Measurements from ENCODE around the gene FAM240A.

FAM240A gene

DNA sequence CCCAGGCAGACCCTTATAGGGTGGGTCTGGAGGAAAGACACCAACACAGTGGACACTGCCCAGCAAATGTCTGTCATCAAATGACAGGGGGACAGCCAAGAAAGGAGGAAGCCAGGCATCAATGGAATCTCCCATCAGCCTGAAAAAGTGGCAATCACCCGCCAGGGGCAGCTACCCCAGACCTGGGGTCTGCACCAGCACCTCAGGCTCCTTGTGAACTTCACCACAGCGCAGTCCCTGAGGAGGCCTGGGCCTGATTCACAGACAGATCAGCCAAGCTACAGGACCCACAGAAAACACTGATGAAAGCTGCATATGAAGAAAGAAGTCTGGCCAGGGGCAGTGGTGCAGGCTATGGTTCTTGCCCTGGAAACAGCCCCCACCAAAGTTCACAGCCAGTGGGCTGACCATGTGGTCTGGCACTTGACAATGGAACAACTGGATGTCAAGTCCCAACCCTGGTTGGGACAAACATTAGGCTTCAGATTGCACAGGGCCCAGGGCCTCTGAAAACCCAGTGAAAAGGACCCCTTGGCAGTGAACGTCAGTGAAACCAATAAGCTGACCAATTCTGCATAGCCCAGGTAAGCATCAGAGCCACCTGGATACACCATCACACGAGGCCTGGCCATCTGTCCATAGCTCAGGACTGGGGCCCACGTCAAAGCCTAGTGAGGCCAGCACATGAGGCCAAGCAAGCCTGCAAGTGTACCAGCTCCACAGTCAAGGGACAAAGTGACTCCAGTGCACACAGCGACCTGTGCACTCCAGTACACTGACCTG, 52.1 kb downstream of the FAM240A start:
- DNase-seq, result no peak

DNA sequence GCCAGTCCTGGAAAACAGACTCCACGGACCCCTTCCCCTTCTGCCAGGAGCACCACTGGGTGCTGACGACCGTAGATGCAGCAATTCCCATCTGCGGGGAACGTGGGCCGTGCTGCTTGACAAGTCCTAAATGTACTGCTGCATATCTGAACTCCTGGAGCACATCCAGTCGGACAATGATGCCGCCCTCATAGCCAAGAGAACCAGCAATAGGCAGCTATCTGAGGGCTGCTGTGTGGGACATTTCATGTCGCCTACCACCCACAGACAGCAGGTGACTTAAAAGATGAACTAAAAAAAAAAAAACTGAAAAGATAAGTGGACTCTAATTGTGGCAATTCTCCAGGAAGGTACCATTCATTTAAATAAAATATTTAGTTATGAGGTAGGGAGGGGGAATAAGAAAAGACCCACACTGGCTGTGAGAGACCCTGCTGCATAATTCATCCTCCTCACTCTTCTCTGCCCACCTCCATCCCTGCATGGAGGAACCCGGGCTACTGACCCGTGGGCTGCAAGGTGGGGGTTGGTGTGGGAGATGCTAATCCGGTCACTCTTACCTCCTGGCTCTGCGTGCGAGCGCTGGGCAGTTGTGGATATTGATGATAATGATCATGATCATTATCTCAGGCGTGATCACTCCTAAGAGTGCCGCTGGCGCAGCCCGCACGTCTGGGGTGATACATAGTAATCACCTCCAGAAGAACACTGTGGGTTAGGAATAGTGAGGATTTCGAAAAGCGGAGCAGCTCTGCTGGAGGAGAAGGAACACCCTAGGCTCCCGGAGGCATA, 52.8 kb downstream of the FAM240A start:
- DNase-seq, result no peak

DNA sequence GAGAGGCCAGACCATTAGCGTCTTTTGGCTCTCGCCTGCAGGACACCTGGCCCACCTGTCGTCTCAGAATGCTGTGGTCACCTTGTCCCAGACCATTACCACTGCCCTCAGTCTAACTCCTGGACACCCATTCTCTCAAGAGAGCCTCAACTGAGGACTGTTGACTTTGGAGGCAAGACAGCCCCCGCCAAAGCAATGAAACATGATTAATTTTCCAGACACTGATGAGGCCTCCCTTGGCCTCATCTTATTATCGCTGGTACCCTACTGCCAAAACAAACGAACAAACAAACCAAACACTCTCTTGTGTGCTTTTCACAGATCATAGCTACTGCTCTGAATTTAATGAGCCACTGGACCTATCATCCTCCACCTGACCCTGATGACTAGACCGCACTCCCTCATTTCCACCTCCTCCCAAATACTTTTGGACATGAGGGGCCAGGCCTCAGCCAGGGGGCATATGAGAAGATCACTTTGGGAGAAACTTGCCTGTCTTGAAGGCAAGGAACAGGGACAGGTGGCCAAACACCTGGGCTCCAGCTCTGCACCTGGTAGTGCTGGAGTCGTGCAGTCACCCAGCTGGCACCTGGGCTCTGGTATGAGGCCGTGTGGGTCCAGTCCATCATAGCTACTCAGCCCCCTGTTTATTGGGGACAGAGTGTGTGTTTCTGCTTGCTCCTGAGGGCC, 53.6 kb downstream of the FAM240A start:
- no peak for DNase-seq

DNA sequence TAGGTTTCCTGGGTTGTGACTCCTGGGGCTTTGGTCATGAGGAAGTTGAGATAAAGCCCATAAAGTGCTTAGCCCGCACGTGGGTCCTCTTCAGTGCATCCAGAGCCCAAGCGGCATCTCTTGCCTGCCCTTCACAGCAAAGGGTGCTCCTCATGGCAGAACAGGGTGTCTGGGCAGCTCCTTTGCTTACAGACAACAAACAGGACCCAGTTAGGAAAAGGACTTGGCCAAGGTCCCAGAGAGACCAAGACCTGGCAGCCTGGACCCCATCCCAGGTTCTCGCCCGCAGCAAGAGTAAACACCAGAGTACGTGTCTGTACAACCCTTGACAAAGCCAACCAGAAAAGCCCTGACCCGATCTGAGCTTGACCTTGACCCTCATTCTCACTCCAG, 54.1 kb downstream of the FAM240A start:
- no peak for DNase-seq

DNA sequence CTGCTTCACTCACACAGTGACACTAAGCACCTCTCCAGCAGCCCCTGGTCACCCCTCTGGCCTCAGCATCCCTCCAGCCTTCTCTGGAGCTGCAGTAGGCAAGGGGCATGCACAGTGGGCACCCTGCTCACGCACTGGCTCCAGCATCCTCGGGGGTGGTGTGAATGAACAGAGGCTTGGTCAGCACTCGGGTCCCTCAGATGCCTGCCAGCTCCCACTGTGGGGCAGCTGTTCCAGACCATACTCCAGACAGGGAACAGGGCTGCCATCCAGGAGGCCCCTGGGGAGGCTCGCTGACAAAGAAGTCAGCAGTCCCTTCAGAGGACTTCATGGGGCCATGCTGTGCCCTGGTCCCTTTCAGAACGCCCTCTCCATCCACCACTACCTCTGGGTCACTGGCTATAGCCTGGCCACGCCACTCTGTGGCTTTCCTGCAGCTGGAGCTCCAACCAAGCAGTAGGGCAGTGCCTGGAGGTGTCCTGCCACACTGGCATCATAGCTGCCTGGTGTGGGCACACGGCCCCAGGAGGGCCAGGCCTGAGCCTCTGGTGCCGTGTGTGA, 54.8 kb downstream of the FAM240A start:
- no peak for DNase-seq

DNA sequence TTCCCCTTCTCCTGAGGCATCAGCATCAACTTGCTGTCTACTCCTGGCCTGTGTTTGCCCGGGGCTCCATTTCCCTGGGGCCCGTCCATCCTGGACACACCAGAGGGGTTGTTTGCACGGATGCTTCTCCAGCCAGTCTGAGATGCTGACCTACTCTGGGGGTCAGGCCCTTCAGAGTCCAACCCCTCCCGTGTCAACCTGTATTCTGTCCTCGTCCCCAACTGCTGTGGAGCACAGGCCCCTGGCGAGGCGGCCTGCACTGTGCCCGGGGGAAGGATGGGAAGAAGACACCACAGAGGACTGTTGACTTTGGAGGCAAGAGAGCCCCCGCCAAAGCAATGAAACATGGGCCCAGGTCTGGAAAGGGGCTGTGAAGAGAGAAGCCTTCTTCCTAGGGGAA, 55.3 kb downstream of the FAM240A start:
- DNase-seq, result no peak

DNA sequence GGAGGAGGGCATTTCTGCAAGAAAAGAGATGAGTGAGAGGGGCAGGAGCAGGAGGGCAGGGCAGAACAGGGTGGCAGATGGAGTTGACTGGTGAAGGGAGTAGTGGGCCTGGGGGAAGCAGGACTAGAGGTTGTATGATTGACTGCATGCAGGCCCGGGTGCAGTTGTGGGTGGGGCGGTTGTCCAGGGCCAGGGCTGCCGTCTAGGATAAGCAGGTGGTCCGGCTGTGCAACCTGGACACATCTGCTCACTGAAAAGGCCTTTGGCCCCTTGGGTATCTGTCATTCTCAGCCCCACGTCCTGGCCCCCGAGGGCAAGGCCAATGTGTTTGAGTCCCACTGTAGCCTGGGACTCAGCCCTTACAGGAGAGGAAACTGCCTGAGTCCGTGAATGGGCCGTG, 55.8 kb downstream of the FAM240A start:
- DNase-seq, result no peak

DNA sequence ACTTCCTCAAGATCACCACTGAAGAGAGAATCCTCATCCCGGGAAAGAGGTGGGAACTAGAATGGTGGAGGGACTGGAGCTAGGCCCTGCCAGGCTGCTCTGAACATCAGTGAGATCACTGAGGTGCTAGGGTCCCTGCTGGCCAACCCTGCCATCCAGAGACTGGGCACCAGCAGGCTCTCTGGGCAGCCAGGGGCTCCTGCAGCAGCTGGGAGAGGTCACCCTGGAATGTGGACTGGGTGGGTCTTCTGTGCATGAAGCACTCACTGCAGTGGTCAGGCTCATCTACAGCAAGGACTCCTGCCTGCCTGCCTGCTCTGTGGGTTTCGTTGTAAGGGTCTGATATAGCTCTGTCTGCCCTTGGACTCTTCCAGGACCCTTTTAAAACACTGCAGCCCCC, 56.3 kb downstream of the FAM240A start:
- no peak for DNase-seq

DNA sequence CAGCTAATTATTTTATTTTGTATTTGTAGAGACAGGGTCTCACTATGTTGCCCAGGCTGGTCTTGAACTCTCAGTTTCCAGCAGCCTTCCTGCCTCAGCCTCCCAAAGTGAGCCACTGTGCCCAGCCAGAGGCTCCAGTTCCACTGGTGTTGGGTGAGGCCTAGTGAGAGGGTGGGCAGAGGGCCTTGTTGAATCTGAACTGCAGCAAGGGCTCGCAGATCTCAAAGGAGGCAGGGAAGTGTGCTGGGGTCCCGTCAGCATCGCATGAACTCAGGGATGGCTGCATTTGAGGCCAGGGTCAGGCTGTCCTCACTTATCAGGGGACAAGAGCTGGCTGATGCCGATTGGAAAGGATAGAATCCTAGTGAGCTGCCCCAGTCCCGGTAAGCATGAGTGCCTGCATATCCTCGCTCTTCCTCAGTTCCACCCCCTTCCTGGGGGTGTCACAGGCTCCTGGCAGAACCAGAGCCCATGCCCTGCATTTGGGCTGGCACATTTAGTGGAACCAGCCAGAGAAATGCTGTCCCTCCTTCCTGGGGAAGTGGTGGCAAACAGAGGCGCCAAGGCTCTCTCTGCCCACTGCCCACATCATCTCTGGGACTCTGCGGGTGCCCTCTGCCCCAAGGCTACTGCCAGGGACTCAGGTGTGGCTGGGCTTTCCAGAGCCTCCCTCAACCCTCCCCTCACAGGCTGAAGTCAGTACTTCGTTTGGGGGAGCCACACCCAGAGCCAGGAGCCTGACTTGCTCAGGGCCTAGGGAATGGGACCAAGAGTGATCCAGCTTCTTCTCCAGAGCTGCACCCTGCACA, 57.1 kb downstream of the FAM240A start:
- DNase-seq, result no peak

DNA sequence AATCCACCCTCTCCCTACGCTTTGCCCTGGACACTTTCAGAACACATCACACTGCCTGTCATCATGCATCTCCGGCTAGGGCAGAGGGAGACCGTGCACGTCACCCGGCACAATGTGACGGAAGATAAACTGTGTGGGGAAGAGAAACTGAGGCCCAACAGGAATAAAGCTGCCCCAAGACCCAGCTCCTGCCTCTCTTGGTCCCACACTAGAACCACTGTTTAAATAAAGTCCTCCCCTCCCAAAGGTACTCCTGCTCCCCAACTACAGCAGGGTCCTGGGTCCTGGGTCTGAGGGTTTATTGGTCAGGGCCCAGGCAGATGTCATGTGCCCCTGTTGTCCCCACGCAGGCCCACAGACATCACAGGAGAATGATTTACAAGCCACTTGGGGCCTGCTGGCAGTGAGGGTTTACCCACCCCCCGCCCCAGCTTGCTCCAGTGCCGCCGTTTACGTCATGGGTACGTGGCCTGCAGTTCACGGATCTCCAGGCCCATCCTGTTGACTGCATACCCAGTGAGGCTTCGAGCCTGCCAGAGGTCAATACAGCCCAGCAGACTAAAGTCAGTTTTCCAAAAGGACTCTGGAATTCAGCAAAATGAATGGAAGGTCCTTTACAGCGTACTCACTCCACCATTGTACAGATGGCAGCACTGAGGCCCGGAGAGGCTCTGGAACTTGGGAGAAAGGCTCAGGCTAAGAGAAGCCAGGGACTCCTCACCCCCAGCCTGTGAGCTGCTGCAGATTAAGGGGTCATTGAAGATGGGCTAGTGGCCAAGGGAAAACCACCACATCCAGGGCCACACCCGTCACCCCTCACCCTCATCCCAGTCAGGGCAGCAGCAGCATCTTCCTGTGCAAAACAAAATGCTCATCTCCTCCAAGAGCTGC, 57.9 kb downstream of the FAM240A start:
- DNase-seq, result no peak

DNA sequence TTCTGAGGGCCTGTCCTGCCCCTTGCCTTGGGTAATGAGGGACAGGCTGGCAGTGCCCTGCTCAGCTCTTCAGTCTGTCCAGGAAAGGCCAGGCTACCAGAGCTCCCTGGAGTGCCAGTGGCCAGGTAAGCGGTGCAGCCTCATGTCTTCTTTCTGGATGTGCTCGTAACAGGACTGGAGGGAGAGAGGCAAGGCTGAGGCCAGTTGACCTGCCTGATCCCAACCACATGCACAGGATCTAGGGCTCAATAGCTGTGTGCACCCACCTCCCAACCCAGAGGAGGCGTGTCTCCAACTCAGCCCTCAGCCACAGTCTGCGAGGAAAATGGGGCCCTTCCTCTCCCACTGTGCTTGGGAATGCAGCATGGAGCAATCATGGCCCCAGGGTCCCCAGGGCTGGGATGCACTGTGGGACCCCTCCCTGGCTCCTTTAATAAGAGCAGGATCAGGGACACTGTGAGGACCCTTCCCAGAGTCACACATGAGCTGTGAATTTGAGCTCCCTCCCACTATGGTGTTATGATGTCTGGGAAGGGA, 58.6 kb downstream of the FAM240A start:
- no peak for DNase-seq

DNA sequence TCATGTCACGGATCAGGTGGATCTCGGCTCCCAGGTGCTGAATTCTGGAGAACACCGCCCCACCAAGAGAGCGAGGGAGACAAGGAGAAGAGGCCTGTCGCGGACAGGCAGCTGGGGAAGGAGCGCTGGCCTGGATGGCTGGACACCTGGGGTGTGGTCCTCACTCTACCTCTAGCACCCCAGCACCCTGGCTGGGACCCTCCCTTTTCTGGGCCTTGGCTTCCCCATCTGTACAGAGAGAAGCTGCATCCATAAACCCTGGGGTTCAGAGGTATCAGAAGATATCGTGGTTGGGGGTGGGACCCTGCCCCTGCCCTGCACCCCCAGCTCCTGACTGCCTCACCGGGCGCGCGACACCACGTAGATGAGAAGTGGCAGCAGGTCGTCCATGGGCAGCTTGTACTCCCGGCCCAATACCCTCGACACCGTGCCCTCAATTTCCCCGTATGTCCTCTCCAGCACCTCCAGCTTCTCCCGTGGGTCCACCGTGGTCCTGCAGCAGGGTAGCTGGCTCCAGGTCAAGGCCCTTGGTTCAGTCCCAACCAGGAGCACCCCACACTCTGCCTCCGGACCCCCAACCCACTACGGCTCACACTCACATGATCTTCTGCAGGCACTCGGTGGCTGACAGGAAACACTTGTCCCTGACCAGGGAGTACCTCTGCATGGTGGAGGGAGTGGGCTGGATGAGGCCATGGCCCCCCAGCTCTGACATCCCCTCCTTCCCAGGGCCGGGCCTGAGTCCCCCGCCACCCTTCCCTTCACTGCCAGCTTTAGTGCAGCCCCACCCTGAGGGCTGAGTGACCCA, 59.4 kb downstream of the FAM240A start:
- no peak for DNase-seq

DNA sequence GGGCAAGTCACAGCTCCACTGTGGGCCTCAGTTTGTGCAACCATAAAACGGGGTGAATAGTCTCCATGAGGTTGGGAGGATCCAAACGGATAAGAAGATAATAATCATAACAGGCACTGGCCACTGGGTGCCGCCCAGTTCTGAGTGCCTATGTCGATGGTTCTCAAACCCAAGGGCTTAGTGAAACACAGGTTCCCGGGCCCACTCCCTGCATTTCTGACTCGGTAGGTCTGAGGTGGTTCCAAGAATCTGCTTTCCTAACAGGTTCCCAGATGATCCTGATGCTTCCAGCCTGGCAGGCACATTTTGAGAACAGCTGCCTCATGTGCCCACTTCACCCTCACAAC, 60.0 kb downstream of the FAM240A start:
- no peak for DNase-seq

DNA sequence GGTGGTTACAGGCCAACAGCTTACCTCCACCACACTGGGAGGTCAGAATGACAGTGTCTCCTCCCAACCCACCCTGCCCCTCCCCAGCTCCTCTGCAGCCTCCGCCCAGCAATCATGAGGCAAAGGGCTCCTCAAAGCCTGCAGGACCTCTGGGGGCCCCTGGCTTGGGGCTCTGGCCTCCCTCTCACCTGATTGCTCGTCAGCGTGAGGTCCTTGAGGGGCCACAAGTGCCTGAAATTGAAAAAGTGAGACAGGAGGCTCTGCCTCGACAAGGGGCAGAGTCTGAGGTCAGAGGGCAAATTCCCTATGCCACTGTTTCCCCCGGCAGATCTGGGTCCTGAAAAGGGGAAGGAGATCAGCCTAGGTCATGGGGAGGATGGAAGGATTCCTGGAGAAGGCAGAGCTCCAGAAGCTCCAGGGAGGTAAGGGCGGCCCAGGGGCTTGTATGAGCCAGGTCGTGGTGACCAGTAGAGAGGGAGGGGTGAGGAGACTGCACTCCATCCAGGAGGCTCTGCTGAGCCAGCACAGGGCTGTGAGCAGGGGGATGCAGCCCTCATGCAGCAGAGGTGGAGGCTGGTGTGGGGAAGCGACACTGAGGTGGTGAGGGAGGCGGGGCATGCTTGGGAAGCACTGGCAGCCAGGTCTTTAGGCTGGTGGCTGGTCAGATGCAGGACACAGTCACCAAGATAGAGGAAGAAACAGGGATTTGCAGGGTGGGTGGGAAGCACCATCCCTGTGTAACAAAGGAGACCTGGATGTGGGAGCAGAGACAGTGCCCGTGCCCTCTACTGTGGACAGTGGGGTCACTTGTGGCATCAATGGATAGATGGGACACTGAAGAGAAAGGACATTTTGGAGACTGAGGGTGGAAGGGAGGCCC, 61.1 kb downstream of the FAM240A start:
- no peak for DNase-seq

DNA sequence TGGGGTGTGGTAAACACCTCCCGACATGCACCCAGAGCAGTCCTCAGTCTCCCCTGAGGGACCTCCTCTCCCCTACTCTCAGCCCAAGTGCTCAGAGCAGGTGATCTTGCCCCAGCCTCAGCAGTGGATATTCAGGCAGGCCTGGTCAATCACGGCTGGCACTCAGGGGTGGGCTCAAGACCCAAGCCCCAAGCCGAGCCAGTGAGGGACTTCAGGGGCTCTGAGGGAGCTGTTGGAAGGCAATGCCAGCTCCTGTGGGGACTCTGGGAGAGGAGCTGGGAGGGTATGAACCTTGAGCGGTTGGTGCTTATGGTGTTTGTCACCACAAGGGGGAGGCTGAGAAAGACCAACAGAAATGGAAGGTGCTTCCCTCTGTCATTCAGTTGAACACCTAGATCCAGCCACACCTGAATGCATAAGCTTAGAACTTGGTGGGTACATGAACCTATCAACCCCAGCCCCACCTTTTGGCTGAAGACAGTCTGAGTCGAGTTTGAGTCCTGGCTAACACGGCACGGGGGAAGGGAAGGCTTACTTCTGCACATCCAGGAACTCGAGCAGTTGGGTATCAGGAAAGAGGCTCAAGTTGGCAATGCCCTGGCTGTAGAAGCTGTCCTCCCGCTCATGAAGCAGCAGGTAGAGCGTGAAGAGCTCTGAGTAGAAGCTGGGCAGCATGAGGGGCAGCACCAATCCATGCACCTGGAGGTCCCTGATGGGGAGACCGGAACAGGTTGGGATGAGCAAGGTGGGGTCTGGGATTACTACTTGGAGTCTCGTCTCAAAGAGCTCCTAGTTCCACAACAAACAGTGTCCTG, 61.9 kb downstream of the FAM240A start:
- no peak for DNase-seq

DNA sequence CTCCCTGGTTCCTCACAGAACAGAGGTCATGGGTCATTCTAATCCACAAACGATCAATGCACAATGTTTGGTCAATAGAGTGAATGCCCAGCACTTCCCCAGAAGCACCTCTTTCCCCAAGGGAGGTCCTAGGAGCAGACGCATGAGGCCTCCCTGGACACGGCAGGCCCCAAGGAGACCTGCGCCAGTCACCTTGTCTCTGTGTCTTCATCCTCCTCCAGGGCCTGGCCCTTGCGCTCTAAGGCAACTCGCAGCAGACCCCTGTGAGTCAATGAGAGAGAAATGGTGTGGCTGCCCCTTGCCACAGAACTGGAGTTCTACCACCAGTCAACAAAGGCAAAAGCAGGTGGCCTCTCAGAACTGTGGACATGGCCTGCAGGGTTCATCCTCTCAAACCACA, 63.1 kb downstream of the FAM240A start:
- DNase-seq, result no peak
